Ectodermal cell (in vitro differentiated cells): ENCODE measurements around the gene MSI2.

Source experiments
- H3K27ac ChIP-seq: 2 replicates; pipeline ENCODE4 v1.7.0; 2013; ENCODE audit warnings: mild to moderate bottlenecking, low read depth, low read length; ENCODE audit not compliant: insufficient read depth, poor library complexity, severe bottlenecking
- H3K27me3 ChIP-seq: 2 replicates; pipeline ENCODE4 v1.7.0; 2013; ENCODE audit warnings: mild to moderate bottlenecking, low read length; ENCODE audit not compliant: insufficient read depth, control insufficient read depth, poor library complexity, severe bottlenecking
- H3K36me3 ChIP-seq: one replicate; pipeline ENCODE4 v1.7.0; 2013; ENCODE audit warnings: low read length; ENCODE audit not compliant: control insufficient read depth, insufficient read depth
- H3K4me1 ChIP-seq: one replicate; pipeline ENCODE4 v1.7.0; 2013; ENCODE audit warnings: low read length; ENCODE audit not compliant: control insufficient read depth, insufficient read depth
- H3K4me3 ChIP-seq: 2 replicates; pipeline ENCODE4 v1.7.0; 2013; ENCODE audit warnings: low read depth, low read length, control low read depth; ENCODE audit not compliant: insufficient read depth
- H3K9me3 ChIP-seq: 2 replicates; pipeline ENCODE4 v1.7.0; 2013; ENCODE audit warnings: mild to moderate bottlenecking, low read length, moderate library complexity; ENCODE audit not compliant: control insufficient read depth
- WGBS, 2 experiments: methylation state at CpG; one replicate each; pipeline ENCODE4 v1.1.7; 2013; ENCODE audit warnings: missing lambda C conversion rate in 2 of 2; 5-methylcytosine and 5-hydroxymethylcytosine counted together

Gene MSI2

GRCh38 chr17:57363580-57363979 is 107.3 kb downstream of the MSI2 start:
- no peaks in the 10 kb centered on the region for H3K27me3 ChIP-seq
- 90 to 92% methylated on average over 4 of the region's 4 CpGs for WGBS, 2 experiments
- no peak overlapping the region for H3K4me3 ChIP-seq
- no peaks in the 10 kb centered on the region for H3K36me3 ChIP-seq
- H3K27ac ChIP-seq, result no peak overlapping the region
- no peaks in the 10 kb centered on the region for H3K9me3 ChIP-seq
- peaks cover 27% of the 10 kb centered on the region for H3K4me1 ChIP-seq

DNA sequence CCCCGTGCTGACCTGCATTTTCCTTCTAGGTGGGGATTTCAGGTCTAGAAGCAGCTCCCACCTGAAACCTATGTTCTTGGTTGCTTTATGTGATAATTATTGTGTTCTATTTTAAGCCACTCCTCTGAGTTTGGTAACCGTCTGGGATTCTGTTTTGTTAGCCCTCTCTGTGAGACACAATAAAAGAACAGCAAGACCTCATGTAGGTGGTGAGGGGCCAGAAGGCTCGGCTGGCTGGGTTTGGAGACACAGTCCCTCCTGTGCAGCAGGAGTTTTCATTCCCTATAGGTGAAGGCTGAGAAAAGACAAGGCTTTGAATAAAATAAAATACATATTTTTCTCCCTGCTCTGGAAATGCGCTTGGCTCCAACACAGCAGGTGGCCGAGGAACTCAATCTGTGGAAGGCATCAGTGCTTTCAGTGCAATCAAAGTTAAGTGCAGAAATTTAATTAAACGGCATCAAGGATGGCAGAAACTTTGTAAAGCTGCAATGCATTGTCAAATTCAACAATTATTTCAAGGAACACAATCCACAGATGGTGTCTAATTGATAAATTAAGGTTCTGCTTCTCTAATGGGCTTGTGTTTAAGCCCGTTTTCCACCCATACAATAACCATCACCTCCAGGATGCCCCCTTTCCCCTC is 107.8 kb downstream of the MSI2 start:
- WGBS, 2 experiments, result 64 to 65% methylated on average over 7 of the region's 7 CpGs
- H3K27ac ChIP-seq, result no peak overlapping the region
- H3K27me3 ChIP-seq, result no peaks in the 10 kb centered on the region
- no peaks in the 10 kb centered on the region for H3K9me3 ChIP-seq
- no peaks in the 10 kb centered on the region for H3K36me3 ChIP-seq
- H3K4me1 ChIP-seq, result peaks cover 30% of the 10 kb centered on the region
- H3K4me3 ChIP-seq, result no peak overlapping the region

DNA sequence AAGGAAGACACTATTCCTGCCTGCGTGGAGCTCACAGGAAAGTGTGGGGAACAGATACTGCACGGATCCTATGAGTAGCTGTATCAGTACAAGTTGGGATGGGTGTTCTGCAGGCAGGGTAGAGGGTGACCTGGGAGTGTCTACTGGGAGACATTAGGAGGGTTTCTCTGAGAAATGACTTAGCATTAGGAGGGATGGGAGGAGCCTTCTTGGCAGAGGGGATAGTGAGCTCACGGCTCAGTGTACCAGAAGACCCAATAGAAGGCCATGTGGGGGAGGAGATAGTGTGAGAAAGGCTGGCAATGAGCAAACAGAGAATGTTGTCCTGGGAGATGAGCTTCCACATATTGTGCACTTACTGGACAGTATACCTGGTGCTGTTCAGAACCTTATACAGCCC is 109.1 kb downstream of the MSI2 start:
- peaks cover 36% of the 10 kb centered on the region for H3K4me1 ChIP-seq
- 92 to 94% methylated on average over 3 of the region's 3 CpGs for WGBS, 2 experiments
- no peaks in the 10 kb centered on the region for H3K9me3 ChIP-seq
- no peak overlapping the region for H3K4me3 ChIP-seq
- no peak overlapping the region for H3K27ac ChIP-seq
- no peaks in the 10 kb centered on the region for H3K27me3 ChIP-seq
- H3K36me3 ChIP-seq, result no peaks in the 10 kb centered on the region

- no peaks in the 10 kb centered on the region for H3K36me3 ChIP-seq
- no peaks in the 10 kb centered on the region for H3K9me3 ChIP-seq
- H3K4me3 ChIP-seq, result no peak overlapping the region
- H3K27ac ChIP-seq, result no peak overlapping the region
- peaks cover 39% of the 10 kb centered on the region for H3K4me1 ChIP-seq
- WGBS, 2 experiments, result 93 to 95% methylated on average over 5 to 6 of the region's 6 CpGs
- H3K27me3 ChIP-seq, result no peaks in the 10 kb centered on the region
These were observed 109.8 kb downstream of the MSI2 start for GRCh38 chr17:57366177-57366557.

GRCh38 chr17:57366558-57367351 is 110.4 kb downstream of the MSI2 start:
- WGBS, 2 experiments, result 91 to 96% methylated on average over 13 of the region's 13 CpGs
- Histone ChIP-seq H3K9me3 (no peaks in the 10 kb centered on the region), H3K27ac (no peak overlapping the region), H3K36me3 (no peaks in the 10 kb centered on the region), H3K4me3 (no peak overlapping the region), H3K4me1 (peaks cover 39% of the 10 kb centered on the region), H3K27me3 (no peaks in the 10 kb centered on the region)

- Histone ChIP-seq H3K4me3 (no peak overlapping the region), H3K36me3 (peaks cover 8% of the 10 kb centered on the region), H3K27me3 (no peaks in the 10 kb centered on the region), H3K4me1 (peaks cover 37% of the 10 kb centered on the region), H3K27ac (no peak overlapping the region), H3K9me3 (no peaks in the 10 kb centered on the region)
- WGBS, 2 experiments, result 88 to 93% methylated on average over 6 of the region's 6 CpGs
These were observed 112.5 kb downstream of the MSI2 start for GRCh38 chr17:57368637-57369336.

GRCh38 chr17:57369509-57369945 is 113.2 kb downstream of the MSI2 start:
- no peak overlapping the region for H3K27ac ChIP-seq
- H3K4me1 ChIP-seq, result peaks cover 30% of the 10 kb centered on the region
- no peak overlapping the region for H3K4me3 ChIP-seq
- H3K36me3 ChIP-seq, result peaks cover 9% of the 10 kb centered on the region
- H3K9me3 ChIP-seq, result no peaks in the 10 kb centered on the region
- WGBS, 2 experiments, result 70 to 71% methylated on average over 2 of the region's 2 CpGs
- no peaks in the 10 kb centered on the region for H3K27me3 ChIP-seq

DNA sequence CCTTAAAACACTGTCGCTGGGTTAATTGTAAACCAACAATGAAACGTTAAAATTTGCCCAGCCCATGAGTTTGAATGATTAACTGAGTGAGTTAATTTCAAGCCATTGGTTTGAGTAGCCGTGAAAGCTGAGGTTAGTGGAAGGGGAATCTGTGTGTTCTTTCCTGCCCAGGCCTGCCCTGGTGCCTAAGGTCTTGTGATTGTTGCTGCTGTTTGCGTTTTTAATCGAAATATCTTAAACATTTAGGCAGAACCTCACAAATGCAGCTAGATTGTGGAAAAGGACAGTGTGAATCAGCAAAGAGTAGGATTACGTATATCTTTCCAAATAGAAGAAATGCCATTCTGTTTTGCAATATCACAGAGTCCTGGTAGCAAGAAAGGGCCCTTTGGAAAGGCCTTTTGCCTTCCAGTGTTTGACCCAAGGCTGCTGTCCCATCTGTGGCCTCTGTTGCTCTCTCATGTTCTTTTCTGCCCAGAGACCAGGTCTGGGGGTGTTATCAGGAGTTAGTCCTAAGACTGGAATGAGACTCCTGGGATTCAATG is 113.8 kb downstream of the MSI2 start:
- Histone ChIP-seq H3K36me3 (peaks cover 9% of the 10 kb centered on the region), H3K27ac (no peak overlapping the region), H3K9me3 (no peaks in the 10 kb centered on the region), H3K27me3 (no peaks in the 10 kb centered on the region), H3K4me1 (peaks cover 26% of the 10 kb centered on the region), H3K4me3 (no peak overlapping the region)
- WGBS, 2 experiments, result 85 to 88% methylated on average over 6 of the region's 6 CpGs

- Histone ChIP-seq H3K36me3 (peaks cover 9% of the 10 kb centered on the region), H3K27me3 (no peaks in the 10 kb centered on the region), H3K4me3 (no peak overlapping the region), H3K27ac (no peak overlapping the region), H3K9me3 (no peaks in the 10 kb centered on the region), H3K4me1 (peaks cover 26% of the 10 kb centered on the region)
- 93 to 99% methylated on average over 4 of the region's 4 CpGs for WGBS, 2 experiments
These were observed 114.3 kb downstream of the MSI2 start for GRCh38 chr17:57370619-57371018.

DNA sequence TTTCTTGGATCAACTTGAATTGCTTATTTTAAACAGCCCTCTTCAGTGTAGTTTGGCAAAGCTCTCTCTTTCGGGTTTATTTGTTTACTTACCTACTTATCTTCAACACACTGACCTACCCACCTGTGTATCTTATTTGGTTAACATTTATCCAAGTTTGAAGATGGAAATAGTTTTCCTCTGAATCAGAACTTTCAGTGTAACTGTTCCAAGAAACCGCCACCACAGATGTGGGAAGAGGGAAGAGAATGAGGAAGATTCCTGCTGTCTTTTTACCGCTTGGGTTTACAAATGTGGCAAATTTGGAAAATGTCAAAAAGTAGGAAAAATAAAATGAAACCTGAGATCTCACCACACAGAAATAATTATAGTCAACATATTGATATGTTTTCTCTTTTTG is 115.8 kb downstream of the MSI2 start:
- H3K4me3 ChIP-seq, result no peak overlapping the region
- H3K27me3 ChIP-seq, result no peaks in the 10 kb centered on the region
- H3K36me3 ChIP-seq, result peaks cover 9% of the 10 kb centered on the region
- no peaks in the 10 kb centered on the region for H3K9me3 ChIP-seq
- 91 to 93% methylated on average over 3 of the region's 3 CpGs for WGBS, 2 experiments
- no peak overlapping the region for H3K27ac ChIP-seq
- peaks cover 16% of the 10 kb centered on the region for H3K4me1 ChIP-seq
